Transverse colon (tissue), 4 donors: Measurements from ENCODE around the gene MCM3. TPM values are rescaled to one million over a fixed set of nuclear protein-coding genes. Genes with fewer than 3 reads are reported as not detected.

ENCODE experiments used
- DNase-seq: peaks from one replicate; pipeline ENCODE4 v3.0.0-alpha.2; 2019
- H3K27ac ChIP-seq, 4 donors: fragments of 200-600 bp; sonication (generic); 2 replicates each; pipeline ENCODE4 v1.5.1; 2016 to 2018; ENCODE audit warnings: inconsistent platforms in 4 of 4
- H3K27me3 ChIP-seq: fragments of 200-600 bp; sonication (generic); 2 replicates; pipeline ENCODE4 v1.5.1; 2017; ENCODE audit warnings: inconsistent platforms
- H3K36me3 ChIP-seq, 4 donors: fragments of 200-600 bp; sonication (generic); 2 replicates each; pipeline ENCODE4 v1.5.1; 2017 to 2019; ENCODE audit warnings: inconsistent platforms in 4 of 4
- H3K4me1 ChIP-seq, 4 donors: fragments of 200-600 bp; sonication (generic); 2 replicates each; pipeline ENCODE4 v1.5.1; 2017 to 2020; ENCODE audit warnings: inconsistent platforms in 4 of 4
- H3K4me3 ChIP-seq, 4 donors: fragments of 200-600 bp; sonication (generic); 1 replicate in 1 of 4; 2 replicates in 3 of 4; pipeline versions ENCODE4 v1.5.1 to v1.6.1; 2017 to 2019; ENCODE audit warnings: inconsistent platforms in 4 of 4
- H3K9me3 ChIP-seq, 2 donors: fragments of 200-600 bp; sonication (generic); 2 replicates each; pipeline ENCODE4 v1.5.1; 2017 to 2019; ENCODE audit warnings: inconsistent platforms in 2 of 2
- EP300 ChIP-seq: sonication (generic); formaldehyde crosslinking; IDR thresholded peaks from one replicate; pipeline ENCODE4 v1.6.1; 2017; ENCODE audit warnings: antibody characterized with exemption, low read depth
- POLR2A ChIP-seq: fragments of 450-650 bp; IDR thresholded peaks from one replicate; pipeline ENCODE4 v1.6.1; 2016; ENCODE audit warnings: antibody characterized with exemption, mild to moderate bottlenecking, moderate library complexity
- POLR2AphosphoS5 ChIP-seq, 3 donors: sonication (generic); formaldehyde crosslinking; IDR thresholded peaks; one replicate each; pipeline ENCODE4 v1.6.1; 2016; ENCODE audit warnings: antibody characterized with exemption in 3 of 3
- WGBS, 2 donors: methylation state at CpG; one replicate each; pipeline ENCODE4 v1.1.5; 2018; ENCODE audit warnings: low coverage in 1 of 2; 5-methylcytosine and 5-hydroxymethylcytosine counted together
- in situ Hi-C, 4 donors: fragments of 200-750 bp; cut with MboI; loops; one replicate each; pipeline versions ENCODE4 v1.15.0 to v1.15.1; 2017; ENCODE audit warnings: low sequenced_read_pairs in 3 of 4, low pct_ligation_motif_present in 1 of 4, low pct_unique_long_range_greater_than_20kb in 1 of 4
- intact Hi-C: fragments of 100-400 bp; cut with DNase I; formaldehyde crosslinking; loops from one replicate; pipeline ENCODE4 v1.15.1; 2023; ENCODE audit warnings: low total_unique reads
- total RNA-seq, 4 donors: library from RNA; depleted of rRNA; stranded (reverse); fragments of >200 nt; gene quantifications; one replicate each; pipeline ENCODE4 v1.1.0, GENCODE V29; 2016
- TF ChIP-seq, protein P1 (sequence below), 5 experiments: fragments of 200-600 bp in 3 of 5; fragments of 450-650 bp in 2 of 5; sonication (generic) in 3 of 5; IDR thresholded peaks; 1 replicate in 2 of 5; 2 replicates in 3 of 5; pipeline ENCODE4 v1.5.1; 2016 to 2017; ENCODE audit warnings: antibody characterized with exemption in 5 of 5, inconsistent platforms in 3 of 5, mild to moderate bottlenecking in 2 of 5, moderate library complexity in 1 of 5

MCM3 gene
- total RNA-seq, 4 donors from 2014 or later = 13.5 to 27.3 (median 24.2) TPM

DNA sequence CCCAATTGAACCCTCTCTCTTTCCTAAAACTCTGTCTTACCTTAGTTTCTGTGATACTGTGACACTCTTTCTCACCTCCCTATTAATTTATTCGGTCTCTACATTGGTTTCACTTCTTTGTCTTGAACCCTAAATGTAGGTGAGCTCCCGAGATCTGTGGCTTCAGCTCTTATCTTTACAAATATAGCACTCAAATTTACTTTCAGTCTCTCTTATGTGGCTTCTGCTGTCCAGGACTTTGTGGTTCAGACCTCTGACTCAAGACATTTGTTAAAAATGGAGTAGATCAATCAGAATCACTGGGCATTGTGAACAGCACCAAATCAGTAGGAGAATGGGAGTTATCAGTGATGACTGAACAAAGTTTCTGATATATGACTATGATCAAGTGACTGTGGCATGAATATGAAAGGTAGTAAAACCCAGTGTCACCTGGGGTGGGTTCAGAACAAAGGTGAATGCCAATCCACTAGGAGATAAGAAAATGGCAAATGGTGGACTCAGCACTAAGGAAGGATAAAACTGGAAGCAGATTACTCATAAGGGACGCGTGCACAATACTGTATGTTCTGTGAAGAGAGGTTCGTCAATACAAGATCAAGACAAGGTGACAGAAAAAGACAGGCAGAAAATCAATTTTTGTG lies 67.5 kb downstream of the MCM3 start:
- intact Hi-C loops = no loop called here
- TF ChIP-seq, protein P1, sequence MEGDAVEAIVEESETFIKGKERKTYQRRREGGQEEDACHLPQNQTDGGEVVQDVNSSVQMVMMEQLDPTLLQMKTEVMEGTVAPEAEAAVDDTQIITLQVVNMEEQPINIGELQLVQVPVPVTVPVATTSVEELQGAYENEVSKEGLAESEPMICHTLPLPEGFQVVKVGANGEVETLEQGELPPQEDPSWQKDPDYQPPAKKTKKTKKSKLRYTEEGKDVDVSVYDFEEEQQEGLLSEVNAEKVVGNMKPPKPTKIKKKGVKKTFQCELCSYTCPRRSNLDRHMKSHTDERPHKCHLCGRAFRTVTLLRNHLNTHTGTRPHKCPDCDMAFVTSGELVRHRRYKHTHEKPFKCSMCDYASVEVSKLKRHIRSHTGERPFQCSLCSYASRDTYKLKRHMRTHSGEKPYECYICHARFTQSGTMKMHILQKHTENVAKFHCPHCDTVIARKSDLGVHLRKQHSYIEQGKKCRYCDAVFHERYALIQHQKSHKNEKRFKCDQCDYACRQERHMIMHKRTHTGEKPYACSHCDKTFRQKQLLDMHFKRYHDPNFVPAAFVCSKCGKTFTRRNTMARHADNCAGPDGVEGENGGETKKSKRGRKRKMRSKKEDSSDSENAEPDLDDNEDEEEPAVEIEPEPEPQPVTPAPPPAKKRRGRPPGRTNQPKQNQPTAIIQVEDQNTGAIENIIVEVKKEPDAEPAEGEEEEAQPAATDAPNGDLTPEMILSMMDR (IDR thresholded peaks at IDR 0.05) = no peak
- TF ChIP-seq EP300 (no peak), POLR2A (no peak), POLR2AphosphoS5 (IDR thresholded peaks at IDR 0.05) (no peak)
- no peak for DNase-seq
- H3K4me3 ChIP-seq = no peak overlapping the region
- no peak overlapping the region for H3K27ac ChIP-seq
- 89 to 94% methylated on average over 5 of the region's 5 CpGs for WGBS, 2 donors
- H3K36me3 ChIP-seq = no peaks in the 10 kb centered on the region
- in situ Hi-C loops = no loop called here
- no peaks in the 10 kb centered on the region for H3K9me3 ChIP-seq
- no peaks in the 10 kb centered on the region for H3K4me1 ChIP-seq
- H3K27me3 ChIP-seq = no peaks in the 10 kb centered on the region

DNA sequence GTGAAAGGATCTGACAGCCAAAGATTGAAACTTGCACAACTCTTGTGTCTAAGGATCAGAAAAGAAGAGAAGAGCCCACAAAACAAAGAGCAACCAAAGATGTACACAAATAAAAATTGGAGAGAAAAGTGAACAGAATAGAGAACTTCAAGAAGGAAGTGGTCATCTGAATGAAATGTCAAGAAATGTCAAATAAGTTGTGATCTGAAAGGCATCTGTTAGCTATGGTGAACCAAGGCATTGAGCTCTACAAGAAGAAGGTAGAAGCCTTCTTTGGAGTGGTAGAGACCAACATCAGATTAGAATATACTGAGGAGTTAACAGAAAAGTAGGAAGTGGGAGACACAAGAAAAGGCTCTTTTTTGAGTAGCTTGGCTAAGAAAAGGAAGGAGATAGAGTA lies 68.8 kb downstream of the MCM3 start:
- Histone ChIP-seq H3K36me3 (no peaks in the 10 kb centered on the region), H3K27me3 (no peaks in the 10 kb centered on the region), H3K9me3 (no peaks in the 10 kb centered on the region), H3K4me1 (no peaks in the 10 kb centered on the region), H3K4me3 (no peak overlapping the region), H3K27ac (no peak overlapping the region)
- TF ChIP-seq EP300 (no peak), POLR2AphosphoS5 (IDR thresholded peaks at IDR 0.05) (no peak), POLR2A (no peak)
- TF ChIP-seq, protein P1 (IDR thresholded peaks at IDR 0.05) = no peak
- no peak for DNase-seq
- intact Hi-C loops (no loop called here), in situ Hi-C loops (no loop called here)

Other genes starting within 250 kb of the MCM3 start
- under 1 TPM; 0.16 to 0.60 (median 0.32) TPM for gene PKHD1, start 197.1 kb downstream of the MCM3 start, total RNA-seq
- gene IL17A, start 98.4 kb downstream of the MCM3 start, total RNA-seq = not detected
- gene IL17F, start 40.2 kb downstream of the MCM3 start, total RNA-seq = not detected
- 100 to 1,000 TPM in 3 of 4 donors, 10 to 100 TPM in 1; 27.1 to 250 (median 159) TPM for gene PAQR8, start 77.4 kb upstream of the MCM3 start, total RNA-seq
- gene EFHC1, start 135.6 kb upstream of the MCM3 start, total RNA-seq = 10 to 100 TPM; 17.1 to 28.4 (median 19.5) TPM